NCI-H524 treated with DMSO at 0.1 percent for 48 hours (cell line): Measurements from ENCODE around the gene ZFAND4.
"Not testable (repeated sequence)": the region's sequence is repeated elsewhere in the genome, so short reads cannot be mapped to it uniquely, and the experiment has no call there.

Experiments
- DNase-seq: peaks from one replicate; lab custom pipeline; 2025; lab: John Stamatoyannopoulos, UW

Gene ZFAND4

DNA sequence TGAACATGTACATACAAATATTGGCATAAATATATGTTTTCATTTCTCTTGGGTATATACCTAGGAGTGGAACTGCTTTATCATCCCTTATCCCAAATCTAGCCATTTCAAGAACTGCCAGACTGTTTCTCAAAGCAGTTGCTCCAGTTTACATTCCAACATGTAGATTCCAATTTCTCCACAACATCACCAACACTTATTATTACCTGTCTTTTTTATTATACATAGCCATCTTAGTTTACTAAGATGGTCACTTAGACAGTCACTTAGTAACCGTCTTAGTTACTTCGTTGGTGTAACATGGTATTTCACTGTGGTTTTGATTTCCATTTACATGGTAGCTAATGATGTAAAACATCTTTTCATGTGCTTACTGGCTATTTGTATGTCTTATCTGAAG, 82.7 kb downstream of the ZFAND4 start:
- no peak for DNase-seq

DNA sequence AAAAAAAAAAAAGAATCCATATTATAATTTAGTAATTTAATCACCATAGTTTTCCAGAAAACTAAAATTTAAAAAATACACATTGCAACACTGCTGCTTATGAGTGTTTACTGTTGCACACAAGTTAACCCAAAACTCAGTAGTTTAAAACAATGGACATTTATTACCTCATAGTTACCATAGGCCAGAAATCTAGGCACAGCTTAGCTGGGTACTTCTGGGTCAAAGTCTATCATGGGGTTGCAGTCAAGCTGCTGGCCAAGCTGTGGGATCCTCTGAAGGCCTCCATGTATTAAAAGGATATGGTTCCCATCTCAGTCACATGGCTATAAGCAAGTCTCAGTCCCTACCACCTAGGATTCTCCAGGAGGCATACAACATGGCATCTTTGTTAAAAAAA, 83.6 kb downstream of the ZFAND4 start:
- DNase-seq, result no peak

DNA sequence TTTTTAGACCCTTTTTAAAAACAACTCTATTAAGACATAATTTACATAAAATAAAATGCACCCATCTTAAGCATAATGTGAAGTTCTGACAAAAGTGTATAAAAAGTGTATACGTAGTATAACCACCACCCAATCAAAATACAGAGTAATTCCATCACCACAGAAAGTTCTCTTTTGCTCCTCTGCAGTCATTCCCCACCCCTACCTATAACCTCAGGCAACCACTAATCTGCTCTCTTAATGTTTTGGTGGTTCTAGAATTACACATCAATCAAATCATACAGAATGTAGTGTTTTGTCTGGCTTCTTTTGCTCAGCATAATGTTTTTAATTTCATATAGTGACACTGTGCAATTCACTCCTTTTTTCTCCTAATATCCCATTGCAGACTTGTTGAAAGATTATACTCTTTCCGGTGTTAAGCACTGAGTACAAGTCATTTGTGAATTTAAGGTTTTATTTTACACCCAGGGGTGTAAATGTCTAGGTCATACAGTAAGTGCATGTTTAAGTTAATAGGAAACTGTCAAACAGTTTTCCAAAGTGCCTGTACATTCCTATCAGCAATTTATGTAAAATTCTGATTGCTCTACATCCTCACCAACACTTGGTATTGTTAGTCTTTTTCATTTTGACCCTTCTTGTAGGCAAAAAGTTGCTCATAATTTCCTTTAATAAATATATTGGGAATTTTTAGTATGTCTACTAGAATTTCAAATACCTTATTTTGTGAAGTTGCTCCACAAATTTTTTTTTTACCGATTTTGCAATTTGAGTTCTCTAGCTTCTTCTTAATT, 86.3 kb downstream of the ZFAND4 start:
- DNase-seq, result no peak

DNA sequence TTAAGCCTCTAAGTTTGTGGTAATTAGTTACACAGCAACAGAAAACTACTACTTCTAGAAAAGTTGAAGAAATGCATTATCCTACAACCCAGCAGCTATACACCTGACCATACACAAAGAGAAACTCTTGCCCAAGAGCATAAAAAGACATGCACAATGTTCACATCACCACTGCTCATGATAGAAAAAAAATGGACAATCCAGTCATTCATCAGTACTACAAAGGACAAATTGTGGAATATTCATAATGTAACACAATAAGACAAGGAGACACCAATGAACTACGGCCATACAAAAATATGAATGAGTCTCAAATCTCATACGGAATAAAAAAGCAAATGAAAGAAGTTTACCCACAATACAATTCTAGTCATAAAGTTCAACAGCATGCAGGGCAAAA, 87.4 kb downstream of the ZFAND4 start:
- no peak for DNase-seq

DNA sequence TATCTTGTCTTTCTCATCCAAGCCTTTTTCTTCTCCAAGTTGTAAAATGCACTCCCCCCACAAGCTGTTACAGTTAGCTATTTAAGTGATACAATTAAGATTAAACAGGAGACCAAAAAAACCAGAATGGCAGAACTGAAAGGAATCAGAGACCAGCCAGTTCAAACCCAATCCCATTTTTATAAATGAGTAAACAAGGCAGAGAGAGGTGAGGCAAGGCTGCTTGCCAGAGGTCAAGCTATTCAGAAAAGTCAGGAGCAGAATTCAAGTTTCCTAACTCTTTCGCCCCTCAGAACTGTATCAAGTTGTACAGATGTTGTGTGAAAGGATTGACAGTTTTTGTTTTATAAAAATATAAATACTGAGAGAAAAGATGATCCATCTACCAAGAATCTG, 90.2 kb downstream of the ZFAND4 start:
- DNase-seq, result no peak

DNA sequence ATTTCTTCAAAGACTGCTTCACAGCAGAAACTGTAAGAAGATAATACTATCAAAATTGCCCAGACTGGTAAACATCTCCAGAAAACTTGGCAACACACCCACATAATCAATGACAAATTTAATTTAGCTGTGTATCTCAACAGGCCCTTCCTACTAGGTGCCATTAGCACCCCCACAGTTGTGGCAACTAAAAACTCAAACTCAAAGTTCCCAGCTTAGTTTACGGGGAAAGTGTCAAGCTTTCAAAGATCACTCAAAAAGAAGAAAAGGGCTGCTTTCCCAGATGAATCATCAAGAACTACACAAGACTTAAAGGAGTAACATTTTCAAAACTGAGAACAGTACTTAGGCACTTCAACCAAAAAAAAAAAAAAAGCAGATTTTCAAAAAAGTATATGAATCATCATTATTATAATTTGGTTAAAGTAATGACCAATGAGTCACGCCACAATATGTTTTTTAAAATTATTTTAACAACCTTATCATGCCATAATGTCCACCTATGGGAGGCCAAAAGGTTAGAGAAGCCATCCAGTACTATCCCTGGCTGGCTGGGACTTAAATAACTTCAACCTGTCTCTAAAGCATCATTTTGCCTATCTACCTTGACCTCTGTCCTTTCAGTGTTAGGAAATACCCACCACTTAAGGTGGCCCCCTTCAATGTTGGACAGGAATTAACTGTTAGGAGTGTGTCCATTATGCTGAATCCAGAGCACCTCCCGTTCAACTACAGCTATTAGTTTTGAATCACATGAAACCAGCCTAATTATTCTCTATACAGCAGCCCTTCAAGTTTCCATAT, 90.8 kb downstream of the ZFAND4 start:
- DNase-seq, result no peak

DNA sequence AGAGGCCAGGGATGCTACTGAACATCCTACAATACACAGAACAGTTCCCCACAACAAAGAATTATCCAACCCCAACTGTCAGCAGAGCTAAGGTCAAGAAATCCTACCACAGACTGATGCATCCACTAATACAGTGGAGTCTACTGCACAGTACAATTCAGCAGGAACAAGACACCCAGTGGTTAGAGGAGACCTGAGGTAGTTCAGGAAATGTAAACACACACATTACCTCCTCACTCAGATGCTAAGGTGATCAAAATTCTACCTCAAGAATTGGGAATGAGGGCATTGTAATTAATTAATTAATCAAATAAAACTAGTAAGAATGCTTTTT, 91.4 kb downstream of the ZFAND4 start:
- DNase-seq, result no peak

DNA sequence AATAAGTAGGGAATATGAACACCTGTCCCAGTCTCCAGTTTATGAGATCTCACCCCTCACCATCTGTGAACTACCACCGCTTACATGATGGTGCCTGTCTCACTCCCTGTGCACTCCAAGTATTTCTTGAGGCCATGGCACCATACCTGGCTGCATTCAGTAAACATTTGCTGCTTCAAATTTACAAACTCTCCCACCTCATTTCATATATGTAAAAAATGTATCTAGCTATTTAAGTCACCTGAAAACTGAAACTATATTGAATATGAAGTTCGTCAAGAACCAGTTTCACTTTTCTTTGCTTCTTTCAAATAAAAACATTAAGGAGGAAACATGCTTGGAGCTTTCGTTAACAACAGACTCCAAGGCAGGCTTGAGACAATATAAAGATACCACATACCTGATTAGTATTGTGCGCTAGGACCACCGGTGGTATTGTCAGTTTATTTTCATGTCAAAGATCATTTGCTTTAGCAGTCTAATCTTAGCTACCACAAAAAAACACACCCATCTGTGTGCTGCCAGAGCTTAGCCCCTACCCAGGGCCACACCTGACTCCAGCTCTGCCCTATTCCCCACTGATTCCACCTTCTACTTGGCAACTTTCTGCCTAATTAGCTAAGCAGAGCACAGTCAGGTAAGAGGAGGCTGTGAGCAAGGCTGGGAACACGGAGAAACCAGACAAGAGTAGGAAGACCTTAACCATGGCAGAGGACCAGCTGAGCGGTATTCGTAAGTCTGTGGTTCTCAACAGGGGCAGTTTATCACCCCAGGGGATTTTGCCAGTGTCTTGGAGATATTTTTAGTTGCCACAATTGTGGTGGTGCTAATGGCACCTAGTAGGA, 92.0 kb downstream of the ZFAND4 start:
- no peak for DNase-seq

DNA sequence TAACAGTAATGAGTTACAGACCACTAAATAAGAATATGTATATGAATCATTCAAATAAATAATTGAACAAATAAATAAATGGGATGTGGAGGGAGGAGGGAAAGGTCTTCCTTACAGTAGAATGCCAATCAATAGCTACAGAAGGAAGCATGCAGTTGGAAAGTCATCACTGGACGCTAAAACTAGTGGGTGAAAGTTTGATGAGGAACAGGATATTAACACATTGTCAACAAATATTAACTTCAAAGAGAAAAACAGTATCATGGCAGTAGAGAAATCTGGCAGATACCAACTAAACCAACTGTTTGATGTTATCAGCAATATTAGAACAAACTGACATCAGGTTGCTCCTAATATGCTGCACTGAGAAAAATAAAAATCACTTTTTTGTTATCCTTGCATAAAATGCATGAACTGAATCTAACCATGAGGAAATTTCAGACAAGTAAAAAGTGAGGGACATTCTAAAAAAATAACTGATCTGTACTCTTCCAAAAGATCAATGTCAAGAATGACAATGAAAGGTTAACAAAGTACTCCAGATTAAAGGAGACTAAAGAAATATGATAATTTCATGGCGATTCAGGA, 94.1 kb downstream of the ZFAND4 start:
- no peak for DNase-seq

DNA sequence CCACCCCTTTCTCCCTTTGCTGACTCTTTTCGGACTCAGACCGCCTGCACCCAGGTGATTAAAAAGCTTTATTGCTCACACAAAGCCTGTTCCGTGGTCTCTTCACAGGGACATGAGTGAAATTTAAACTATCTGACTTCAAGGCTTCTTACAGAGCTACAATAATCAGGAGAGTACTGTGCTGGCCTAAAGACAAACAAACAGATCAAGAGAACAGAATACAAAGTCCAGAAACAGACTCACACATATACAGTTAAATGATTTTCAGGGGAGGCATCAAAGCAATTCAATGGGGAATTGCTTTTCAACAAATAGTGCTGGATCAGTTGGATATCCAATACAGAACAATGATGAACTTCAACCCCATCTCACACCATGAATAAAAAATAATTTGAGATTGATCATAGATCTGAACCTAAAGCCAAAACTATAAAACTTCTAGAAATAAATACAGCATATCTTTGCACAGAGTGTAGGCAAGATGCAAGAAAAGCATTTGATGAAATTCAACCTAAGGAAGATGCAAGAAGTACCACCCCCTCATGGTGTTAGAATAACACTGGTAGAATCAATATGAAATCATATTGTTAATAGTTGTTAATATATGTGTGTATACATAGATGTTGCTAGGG, 96.5 kb downstream of the ZFAND4 start:
- no peak for DNase-seq

DNA sequence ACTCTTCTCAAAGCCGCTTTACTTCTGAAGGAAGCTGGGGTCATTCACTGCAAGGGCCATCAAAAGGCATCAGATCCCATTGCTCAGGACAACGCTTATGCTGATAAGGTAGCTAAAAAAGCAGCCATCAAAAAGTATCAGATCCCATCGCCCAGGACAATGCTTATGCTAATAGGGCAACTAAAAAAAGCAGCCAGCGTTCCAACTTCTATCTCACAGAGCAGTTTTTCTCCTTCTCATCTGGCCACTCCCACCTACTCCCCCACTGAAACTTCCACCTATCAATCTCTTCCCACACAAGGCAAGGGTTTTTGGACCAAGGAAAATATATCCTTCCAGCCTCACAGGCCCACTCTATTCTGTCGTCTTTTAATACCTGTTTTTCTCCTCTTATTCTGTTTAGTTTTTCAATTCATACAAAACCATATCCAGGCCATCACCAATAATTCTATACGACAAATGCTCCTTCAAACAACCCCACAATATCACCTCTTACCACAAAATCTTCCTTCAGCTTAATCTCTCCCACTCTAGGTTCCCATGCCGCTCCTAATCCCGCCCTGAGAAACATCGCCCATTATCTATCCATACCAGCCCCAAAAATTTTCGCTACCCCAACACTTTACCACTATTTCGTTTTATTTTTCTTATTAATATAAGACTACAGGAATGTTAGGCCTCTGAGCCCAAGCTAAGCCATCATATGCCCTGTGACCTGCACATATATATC, 97.4 kb downstream of the ZFAND4 start:
- not testable (repeated sequence) for DNase-seq

DNA sequence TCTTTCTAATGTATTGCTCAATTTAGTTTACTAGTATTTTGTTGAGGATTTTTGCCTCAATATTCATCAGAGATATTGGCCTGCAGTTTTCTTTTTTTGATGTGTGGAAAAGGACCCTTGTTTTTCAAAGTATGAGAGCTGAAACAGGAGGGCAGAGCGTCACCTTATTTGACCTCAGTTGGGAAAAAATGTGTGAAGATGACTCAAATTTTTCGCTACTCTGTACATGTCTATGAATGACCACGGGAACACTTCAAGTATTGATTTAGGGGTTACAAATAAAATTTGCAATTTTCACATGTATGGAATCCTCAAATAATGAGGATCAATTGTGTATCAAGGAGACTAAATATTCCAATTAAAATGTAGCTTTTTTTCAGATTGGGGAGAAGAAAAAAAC, 103.1 kb downstream of the ZFAND4 start:
- DNase-seq, result no peak

DNA sequence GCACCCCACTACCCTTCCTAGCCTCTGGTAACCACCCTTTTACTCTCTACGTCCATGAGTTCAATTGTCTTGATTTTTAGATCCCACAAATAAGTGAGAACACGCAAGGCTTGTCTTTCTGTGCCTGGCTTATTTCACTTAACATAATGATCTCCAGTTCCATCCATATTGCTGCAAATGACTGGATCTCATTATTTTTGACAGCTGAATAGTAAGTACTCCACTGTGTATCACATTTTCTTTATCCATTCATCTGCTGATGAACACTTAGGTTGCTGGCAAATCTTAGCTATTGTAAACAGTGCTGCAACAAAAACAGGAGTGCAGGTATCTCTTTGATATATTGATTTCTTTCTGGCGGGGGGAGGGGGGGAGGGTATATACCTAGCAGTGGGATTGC, 106.2 kb downstream of the ZFAND4 start:
- no peak for DNase-seq
